LNCaP clone FGC (cell line): ENCODE data around the gene F2RL3.

ENCODE experiments used
- DNase-seq: peaks from one replicate; pipeline ENCODE4 v3.0.0-alpha.2; 2011; ENCODE audit warnings: low read depth
- H3K4me3 ChIP-seq: 2 replicates; pipeline ENCODE4 v1.5.1; 2011; ENCODE audit warnings: mild to moderate bottlenecking, low read depth, low read length, control low read depth
- TF ChIP-seq, protein P1 (sequence below): IDR thresholded peaks from 2 replicates; pipeline ENCODE4 v1.5.1; 2012; ENCODE audit warnings: mild to moderate bottlenecking; ENCODE audit not compliant: control insufficient read depth, insufficient read depth; ENCODE audit errors: extremely low read depth

Gene F2RL3

DNA sequence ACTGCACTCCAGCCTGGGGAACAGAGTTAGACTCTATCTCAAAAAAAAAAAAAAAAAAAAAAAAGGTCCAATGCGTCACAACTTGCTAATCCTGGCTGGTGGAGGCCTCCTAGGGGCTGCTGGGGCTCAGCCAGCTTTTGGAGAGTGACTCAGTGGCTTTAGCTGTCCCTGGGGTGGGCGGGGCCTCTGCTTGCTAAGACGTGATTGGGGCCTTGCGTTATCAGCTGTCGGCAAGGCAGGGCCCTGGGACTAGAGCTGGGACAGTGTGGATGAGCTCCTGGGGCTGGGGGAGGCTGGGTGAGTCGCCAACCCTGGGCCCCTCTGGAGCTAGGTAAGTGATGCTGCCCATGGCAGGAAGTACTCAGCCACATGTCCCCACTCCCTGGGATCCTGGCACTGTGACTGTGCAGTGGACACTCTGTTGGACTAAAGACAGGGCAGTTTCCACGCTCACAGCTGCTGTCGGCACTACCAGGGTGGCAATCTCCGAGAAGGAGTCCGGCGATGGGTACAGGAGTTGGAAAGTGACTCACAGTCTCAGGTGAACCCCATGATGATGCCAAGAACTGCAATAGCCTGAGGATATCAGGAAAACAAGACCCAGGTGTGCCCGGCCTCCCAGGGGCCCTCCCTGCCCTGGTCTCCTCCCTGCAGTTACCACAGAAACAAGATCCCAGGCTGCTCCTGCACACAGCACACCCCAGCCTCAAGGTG lies 32.2 kb downstream of the F2RL3 start:
- no peak for DNase-seq

DNA sequence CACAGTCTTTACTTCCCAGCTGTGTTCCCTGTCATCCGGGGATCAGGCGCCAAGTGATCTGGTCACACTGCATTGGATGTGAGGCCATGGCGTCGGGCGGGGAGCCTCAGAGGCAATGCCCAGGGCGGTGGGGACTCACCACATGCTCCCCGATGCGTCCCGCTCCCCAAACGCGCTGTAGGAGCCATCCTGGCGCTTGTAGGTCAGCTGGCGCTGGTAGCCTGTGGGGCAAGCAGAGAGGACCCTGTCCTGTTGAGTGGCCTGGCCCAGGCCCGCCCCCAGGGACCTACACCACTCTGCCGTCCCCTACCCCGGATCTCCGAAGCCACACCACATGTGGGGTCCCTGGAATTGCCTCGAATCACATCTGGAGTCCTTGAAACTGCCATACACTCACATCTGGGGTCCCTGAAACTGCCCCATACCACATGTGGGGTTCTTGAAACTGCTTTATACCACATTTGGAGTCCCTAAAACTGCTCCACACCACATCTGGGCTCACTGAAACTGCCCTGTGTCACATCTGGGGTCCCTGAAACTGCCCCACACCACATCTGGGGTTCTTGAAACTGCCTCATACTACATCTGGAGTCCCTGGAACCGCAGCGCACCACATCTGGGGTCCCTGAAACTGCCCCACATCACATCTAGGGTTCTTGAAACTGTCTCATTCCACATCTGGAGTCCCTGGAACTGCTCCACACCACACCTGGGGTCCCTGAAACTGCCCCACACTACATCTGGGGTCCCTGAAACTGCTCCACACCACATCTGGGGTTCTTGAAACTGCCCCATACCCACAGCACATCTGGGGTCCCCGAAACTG lies 33.2 kb downstream of the F2RL3 start:
- no peak for DNase-seq
- TF ChIP-seq, protein P1, sequence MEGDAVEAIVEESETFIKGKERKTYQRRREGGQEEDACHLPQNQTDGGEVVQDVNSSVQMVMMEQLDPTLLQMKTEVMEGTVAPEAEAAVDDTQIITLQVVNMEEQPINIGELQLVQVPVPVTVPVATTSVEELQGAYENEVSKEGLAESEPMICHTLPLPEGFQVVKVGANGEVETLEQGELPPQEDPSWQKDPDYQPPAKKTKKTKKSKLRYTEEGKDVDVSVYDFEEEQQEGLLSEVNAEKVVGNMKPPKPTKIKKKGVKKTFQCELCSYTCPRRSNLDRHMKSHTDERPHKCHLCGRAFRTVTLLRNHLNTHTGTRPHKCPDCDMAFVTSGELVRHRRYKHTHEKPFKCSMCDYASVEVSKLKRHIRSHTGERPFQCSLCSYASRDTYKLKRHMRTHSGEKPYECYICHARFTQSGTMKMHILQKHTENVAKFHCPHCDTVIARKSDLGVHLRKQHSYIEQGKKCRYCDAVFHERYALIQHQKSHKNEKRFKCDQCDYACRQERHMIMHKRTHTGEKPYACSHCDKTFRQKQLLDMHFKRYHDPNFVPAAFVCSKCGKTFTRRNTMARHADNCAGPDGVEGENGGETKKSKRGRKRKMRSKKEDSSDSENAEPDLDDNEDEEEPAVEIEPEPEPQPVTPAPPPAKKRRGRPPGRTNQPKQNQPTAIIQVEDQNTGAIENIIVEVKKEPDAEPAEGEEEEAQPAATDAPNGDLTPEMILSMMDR: no peak
- no peak overlapping the region for H3K4me3 ChIP-seq

More for the DNA sequence above, 32.2 kb downstream of the F2RL3 start:
- TF ChIP-seq, protein P1: no peak
- no peak overlapping the region for H3K4me3 ChIP-seq

DNA sequence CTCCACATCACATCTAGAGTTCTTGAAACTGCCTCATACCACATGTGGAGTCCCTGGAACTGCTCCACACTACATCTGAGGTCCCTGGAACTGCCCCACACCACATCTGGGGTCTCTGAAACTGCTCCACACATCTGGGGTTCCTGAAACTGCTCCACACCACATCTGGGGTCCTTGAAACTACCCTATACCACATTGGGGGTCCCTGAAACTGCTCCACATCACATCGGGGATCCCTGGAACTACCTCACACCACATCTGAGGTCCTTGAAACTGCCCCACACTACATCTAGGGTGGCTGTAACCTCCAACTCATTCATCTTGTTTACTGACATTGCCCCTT lies 33.8 kb downstream of the F2RL3 start:
- TF ChIP-seq, protein P1: no peak
- no peak overlapping the region for H3K4me3 ChIP-seq
- no peak for DNase-seq

DNA sequence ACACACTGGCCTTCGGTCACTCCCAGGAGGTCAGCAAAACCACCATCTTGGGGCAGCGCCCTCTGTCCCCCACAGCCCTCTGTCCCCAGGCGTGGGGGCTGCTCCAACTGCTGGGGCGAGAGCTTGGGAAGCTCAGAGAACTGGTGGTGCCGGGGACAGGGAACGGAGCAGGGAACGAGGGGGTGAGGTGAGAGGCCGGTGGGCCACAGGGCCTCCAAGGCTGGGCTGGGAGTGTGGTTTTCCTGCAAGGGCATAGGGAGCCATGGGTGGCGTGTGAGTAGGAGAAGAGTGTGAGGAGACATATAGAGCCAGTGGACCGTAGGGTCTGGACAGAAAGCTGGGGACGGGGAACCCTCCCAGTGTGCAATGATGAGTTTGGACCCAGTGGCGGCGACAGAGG lies 34.1 kb downstream of the F2RL3 start:
- TF ChIP-seq, protein P1: no peak
- no peak overlapping the region for H3K4me3 ChIP-seq
- DNase-seq: no peak

DNA sequence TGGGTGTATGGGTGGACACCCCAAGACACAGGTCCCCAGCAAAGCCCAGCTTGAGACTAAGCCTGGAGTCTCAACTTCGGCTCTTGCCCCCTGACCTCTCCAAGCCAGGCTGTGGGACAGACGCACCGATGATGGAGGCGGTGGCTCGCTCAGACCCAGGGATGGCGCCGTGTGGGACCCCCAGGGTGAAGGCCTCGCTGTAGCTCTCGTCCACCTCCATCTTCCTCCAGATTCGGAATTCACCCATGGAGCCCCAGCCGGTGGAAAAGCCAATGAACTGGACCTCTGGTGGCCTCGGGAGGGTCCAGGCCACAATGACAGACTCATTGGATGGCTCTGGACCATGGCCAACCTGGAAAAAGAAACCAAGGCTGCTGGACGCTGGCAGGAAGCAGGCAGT lies 39.1 kb downstream of the F2RL3 start:
- TF ChIP-seq, protein P1: no peak
- H3K4me3 ChIP-seq: no peak overlapping the region

DNA sequence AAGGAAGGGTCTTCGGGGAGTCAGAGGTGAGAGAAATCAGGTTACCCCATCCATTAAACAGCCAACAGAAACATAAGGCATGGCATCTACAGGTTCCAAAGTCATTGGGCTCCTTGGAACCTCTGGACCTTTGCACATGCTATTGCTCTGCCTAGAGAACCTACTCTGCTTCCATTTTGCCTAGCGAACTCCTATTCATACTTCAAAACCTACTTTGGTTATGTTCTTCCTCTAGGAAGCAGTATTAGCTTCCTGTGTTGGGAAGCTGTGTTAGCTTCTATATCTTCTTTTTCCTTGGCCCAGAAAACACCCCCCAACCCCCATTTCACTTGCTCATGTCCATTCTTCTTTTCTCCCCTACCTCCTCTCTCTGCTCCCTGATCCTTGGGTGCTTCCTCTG lies 39.6 kb downstream of the F2RL3 start:
- no peak overlapping the region for H3K4me3 ChIP-seq
- DNase-seq: no peak
- TF ChIP-seq, protein P1: no peak

More for the DNA sequence above, 39.1 kb downstream of the F2RL3 start:
- no peak for DNase-seq
